Esophagus (tissue), 2 donors: Measurements from ENCODE around the gene GSX1. TPM values are rescaled to one million over a fixed set of nuclear protein-coding genes. Genes with fewer than 3 reads are reported as not detected.
"Not testable (repeated sequence)": the region's sequence is repeated elsewhere in the genome, so short reads cannot be mapped to it uniquely, and the experiment has no call there.

Experiments
- H3K27ac ChIP-seq, 2 donors: one replicate each; pipeline ENCODE4 v1.5.1; 2013; ENCODE audit warnings: low read depth in 2 of 2, mild to moderate bottlenecking in 2 of 2, inconsistent platforms in 1 of 2, low read length in 1 of 2, moderate library complexity in 1 of 2
- H3K27me3 ChIP-seq, 2 donors: one replicate each; pipeline ENCODE4 v1.6.1; 2013; ENCODE audit warnings: low read length in 2 of 2, control low read depth in 1 of 2, mild to moderate bottlenecking in 1 of 2; ENCODE audit not compliant: insufficient read depth in 2 of 2, control insufficient read depth in 1 of 2
- H3K36me3 ChIP-seq, 2 donors: one replicate each; pipeline ENCODE4 v1.6.1; 2013; ENCODE audit warnings: low read length in 1 of 2; ENCODE audit not compliant: control insufficient read depth in 2 of 2, insufficient read depth in 2 of 2
- H3K4me1 ChIP-seq, 2 donors: one replicate each; pipeline ENCODE4 v1.6.1; 2013; ENCODE audit warnings: low read length in 1 of 2; ENCODE audit not compliant: control insufficient read depth in 2 of 2, insufficient read depth in 2 of 2
- H3K4me3 ChIP-seq, 2 donors: one replicate each; pipeline ENCODE4 v1.5.1; 2013; ENCODE audit warnings: low read length in 2 of 2, mild to moderate bottlenecking in 2 of 2, low read depth in 1 of 2, moderate library complexity in 1 of 2
- H3K9me3 ChIP-seq, 2 donors: one replicate each; pipeline ENCODE4 v1.6.1; 2013; ENCODE audit warnings: mild to moderate bottlenecking in 2 of 2, low read depth in 1 of 2, low read length in 1 of 2, moderate library complexity in 1 of 2; ENCODE audit not compliant: control insufficient read depth in 2 of 2, insufficient read depth in 1 of 2
- WGBS, 2 donors: extraction: QIAGEN DNeasy Blood & Tissue Kit; methylation state at CpG; one replicate each; pipeline ENCODE4 v1.1.7; 2013; 5-methylcytosine and 5-hydroxymethylcytosine counted together
- polyA plus RNA-seq, 2 donors: library from polyadenylated mRNA; stranded (reverse); fragments of 200-250 nt; gene quantifications; one replicate each; pipeline ENCODE4 v1.2.3, GENCODE V29; 2013
- donor health status: healthy with polysubstance abuse.
- donor health status: Bipolar disorder and iron deficiency.

Gene GSX1
- not detected for polyA plus RNA-seq

DNA sequence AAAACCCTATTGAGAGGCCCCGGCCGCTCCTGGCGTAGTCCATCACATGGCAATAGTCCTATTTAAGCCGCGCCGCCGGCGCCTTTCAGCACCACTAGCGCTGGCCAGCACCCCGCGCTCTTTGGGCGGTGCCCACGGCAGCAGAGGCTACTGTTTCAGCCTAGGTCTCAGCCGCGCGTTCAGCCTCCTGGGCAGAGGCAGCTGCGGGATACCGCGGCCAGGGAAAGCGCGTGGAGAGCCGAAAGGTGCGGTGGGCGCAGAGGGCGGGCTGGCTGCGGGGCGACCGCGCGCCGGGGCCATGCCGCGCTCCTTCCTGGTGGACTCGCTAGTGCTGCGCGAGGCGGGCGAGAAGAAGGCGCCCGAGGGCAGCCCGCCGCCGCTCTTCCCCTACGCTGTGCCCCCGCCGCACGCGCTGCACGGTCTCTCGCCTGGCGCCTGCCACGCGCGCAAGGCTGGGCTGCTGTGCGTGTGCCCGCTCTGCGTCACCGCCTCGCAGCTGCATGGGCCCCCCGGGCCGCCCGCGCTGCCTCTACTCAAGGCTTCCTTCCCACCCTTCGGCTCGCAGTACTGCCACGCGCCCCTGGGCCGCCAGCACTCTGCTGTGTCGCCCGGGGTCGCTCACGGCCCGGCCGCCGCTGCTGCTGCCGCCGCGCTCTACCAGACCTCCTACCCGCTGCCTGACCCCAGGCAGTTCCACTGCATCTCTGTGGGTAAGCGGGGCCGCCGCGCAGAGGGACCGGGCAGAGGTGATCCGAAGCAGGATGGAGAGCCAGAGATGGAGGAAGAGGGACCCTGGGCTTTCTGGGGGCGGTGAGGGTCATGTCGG is at the start of gene GSX1:
Gene GSX1 (plus strand): TSS at position 91 of the 826 bp plus-strand sequence. CDS start 208 bp downstream, at position 299.
- Histone ChIP-seq H3K4me3 (peak within 1 kb of the TSS in 1 of 2 donors; percentile 43), H3K27me3 (peaks cover 33 to 50% of the 10 kb centered on the region in 2 donors), H3K36me3 (no peaks in the 10 kb centered on the region), H3K4me1 (peaks cover 17 to 18% of the 10 kb centered on the region in 2 donors), H3K27ac (no peak within 1 kb of the TSS), H3K9me3 (peaks cover 0 to 4% of the 10 kb centered on the region in 2 donors)
- WGBS, 2 donors = 4% methylated on average over 64 to 87 of the region's 87 CpGs

DNA sequence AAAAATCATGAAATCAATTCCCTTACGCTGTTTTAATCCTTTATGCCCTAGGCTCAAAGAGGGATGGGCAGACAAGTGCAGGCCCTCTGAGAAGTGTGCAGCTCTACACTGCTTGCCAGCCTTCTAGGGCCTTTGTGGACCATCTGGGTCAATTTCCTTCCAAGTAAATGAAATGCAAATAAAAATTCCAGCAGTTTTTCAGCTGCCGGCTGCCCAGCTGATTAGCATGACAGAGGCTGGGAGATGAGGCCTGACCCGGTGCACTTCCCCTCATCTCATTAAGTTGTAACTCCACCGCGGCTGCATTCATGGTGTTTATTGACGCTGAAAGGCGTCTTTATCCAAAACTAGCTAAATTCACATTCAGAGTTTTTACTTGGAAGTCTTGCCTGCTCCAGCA is 47.5 kb upstream of the GSX1 start:
- Histone ChIP-seq H3K4me3 (no peak overlapping the region), H3K27ac (no peak overlapping the region), H3K4me1 (no peaks in the 10 kb centered on the region), H3K27me3 (peaks cover 0 to 4% of the 10 kb centered on the region in 2 donors), H3K9me3 (peaks cover 0 to 1% of the 10 kb centered on the region in 2 donors), H3K36me3 (no peaks in the 10 kb centered on the region)
- WGBS, 2 donors = 52 to 53% methylated on average over 7 of the region's 7 CpGs

DNA sequence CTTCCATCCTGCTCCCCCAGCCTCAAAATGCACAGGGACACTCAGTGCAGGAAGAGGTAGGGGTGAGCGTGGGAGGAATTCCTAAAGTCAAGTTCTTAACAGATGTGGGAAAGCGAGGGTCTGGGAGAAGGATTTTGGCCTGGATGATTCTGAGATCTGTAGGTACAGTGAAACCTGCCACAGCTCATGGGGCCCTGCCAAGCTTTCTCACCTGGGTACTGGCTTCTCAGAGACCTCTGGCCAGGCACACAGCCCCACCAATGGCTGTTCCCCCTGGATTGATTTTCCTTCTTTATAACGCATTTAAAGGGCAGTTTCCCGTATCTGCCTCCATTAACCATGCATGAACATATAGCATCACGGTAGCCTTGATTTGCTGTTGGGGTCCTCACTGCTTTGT is 47.0 kb upstream of the GSX1 start:
- Histone ChIP-seq H3K36me3 (no peaks in the 10 kb centered on the region), H3K27ac (no peak overlapping the region), H3K9me3 (peaks cover 0 to 1% of the 10 kb centered on the region in 2 donors), H3K4me1 (no peaks in the 10 kb centered on the region), H3K4me3 (no peak overlapping the region), H3K27me3 (peaks cover 0 to 4% of the 10 kb centered on the region in 2 donors)
- 87% methylated on average over 5 of the region's 5 CpGs for WGBS, 2 donors

DNA sequence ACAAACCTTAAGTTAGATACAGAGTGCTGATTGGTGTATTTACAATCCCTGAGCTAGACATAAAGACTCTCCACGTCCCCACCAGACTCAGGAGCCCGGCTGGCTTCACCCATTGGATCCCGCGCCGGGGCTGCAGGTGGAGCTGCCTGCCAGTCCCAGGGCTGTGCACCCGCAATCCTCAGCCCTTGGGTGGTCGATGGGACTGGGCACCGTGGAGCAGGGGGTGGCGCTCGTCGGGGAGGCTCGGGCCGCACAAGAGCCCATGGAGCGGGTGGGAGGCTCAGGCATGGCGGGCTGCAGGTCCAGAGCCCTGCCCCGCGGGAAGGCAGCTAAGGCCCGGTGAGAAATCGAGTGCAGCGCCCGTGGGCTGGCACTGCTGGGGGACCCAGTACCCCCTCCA is 44.1 kb upstream of the GSX1 start:
- H3K4me1 ChIP-seq, H3K36me3 ChIP-seq, H3K27ac ChIP-seq, H3K27me3 ChIP-seq, H3K9me3 ChIP-seq, H3K4me3 ChIP-seq: not testable (repeated sequence)
- WGBS, 2 donors = 93% methylated on average over 21 of the region's 21 CpGs

DNA sequence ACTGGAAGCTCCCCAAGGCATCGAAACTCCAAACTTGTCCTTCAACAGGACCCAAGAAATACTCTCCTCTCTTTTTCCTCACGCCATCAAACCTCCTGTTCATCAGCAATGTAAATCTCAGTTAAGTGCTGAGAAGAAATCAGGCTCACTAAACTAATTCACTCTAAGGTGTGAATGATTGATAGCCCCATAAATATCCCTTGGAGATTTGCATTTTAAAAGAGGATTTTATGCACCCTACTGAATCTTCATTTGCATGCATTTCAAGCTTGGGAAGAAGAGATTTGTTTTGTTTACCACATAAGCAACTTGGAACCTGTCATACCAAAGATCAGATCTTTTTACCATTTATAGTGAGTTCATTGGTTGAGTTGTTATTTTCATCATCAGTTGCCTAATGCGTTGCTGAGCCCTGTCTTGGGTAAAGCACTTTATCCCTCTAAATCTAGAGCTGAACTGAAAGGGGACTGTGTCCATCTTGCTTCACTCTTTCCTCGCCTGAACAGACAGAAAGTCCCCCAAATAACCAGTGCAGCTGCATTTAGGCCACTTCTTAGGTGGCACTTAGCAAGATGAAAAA is 40.2 kb upstream of the GSX1 start:
- Histone ChIP-seq H3K9me3 (peaks cover 0 to 3% of the 10 kb centered on the region in 2 donors), H3K36me3 (no peaks in the 10 kb centered on the region), H3K4me1 (no peaks in the 10 kb centered on the region), H3K27ac (no peak overlapping the region), H3K27me3 (no peaks in the 10 kb centered on the region), H3K4me3 (no peak overlapping the region)
- 57 to 60% methylated on average over 4 of the region's 4 CpGs for WGBS, 2 donors

DNA sequence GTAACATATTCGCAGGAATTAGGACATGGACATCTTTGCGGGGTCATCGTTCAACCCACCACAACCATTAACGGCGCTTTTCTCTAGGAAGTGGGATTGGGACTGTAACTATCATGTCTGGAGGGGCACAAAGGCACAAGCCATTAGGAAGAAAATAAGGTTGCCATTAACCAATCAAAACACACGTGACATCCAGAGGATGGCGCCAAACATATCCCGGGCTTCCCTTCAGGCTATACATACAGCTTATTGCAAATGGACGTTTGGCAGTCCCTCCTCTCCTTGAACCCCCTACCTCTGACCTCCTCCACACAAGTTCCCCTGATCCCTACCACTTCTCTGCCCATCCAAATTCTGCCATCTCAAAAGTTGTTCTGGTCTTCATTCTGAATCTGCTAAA is 26.6 kb upstream of the GSX1 start:
- WGBS, 2 donors = 75 to 83% methylated on average over 9 of the region's 9 CpGs
- no peak overlapping the region for H3K4me3 ChIP-seq
- H3K36me3 ChIP-seq = no peaks in the 10 kb centered on the region
- H3K4me1 ChIP-seq = no peaks in the 10 kb centered on the region
- H3K27me3 ChIP-seq = no peaks in the 10 kb centered on the region
- H3K9me3 ChIP-seq = no peaks in the 10 kb centered on the region
- no peak overlapping the region for H3K27ac ChIP-seq

DNA sequence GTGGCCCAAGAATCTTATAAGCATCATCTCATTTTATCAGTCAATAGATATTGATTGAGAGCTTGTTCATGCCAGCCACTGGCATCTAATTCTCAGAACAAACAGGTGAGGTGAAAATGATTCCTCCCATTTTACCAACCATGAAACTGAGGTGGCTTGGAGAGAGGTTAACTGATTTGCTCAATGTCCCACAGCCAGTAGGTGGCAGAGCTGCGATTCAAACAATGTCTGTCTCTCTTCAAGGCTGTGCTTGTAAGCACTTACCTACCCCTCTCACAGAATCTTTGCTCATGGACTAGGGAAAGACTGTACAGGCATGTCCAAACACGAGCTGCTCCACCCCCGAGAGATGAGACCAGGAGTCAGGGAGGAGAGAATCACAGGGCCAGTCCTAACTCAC is 21.5 kb upstream of the GSX1 start:
- 22 to 35% methylated on average over 3 of the region's 3 CpGs for WGBS, 2 donors

DNA sequence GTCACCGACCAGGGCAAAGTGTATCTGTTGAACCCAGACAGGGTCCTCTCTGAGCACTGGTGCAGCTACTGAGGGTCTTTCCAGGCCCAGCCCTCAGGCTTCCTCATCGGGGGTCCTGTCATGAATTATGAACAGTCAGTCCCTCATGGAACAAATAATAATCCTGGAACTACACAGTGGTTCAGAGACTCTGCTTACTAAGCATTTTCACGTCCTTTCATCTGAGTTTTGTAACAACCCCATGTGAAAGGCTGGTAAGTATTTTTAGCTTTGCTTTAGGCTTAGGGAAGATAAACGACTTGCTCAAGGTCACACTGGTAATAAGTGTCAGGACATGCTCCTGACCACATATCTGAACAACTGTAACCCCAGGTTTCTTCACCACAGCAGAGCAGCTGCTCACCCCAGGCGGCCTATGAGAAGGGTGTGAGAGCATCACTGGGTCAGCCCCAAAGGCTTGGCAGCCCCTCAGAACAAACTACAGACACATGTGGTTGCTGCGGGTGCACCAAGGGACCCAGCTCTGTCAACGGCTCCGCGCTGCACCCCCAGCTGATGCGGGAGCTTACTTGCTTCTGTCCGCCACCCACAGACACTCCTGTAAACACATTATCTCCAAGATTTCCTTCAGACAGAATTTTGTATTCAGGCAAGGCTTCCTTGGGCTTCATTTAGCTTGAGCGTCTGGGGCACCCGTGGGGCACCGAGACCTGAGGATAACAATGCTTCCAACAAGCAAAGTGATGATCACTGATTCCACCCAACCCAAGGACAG is 19.4 kb upstream of the GSX1 start:
- Histone ChIP-seq H3K36me3 (no peaks in the 10 kb centered on the region), H3K27ac (no peak overlapping the region), H3K9me3 (peaks cover 0 to 1% of the 10 kb centered on the region in 2 donors), H3K4me1 (no peaks in the 10 kb centered on the region), H3K4me3 (no peak overlapping the region), H3K27me3 (no peaks in the 10 kb centered on the region)
- whole genome bisulfite sequencing, 2 donors = 72 to 74% methylated on average over 14 of the region's 14 CpGs

More for the DNA sequence above, 21.5 kb upstream of the GSX1 start:
- H3K27me3 ChIP-seq = no peaks in the 10 kb centered on the region
- H3K4me1 ChIP-seq = no peaks in the 10 kb centered on the region
- no peak overlapping the region for H3K27ac ChIP-seq
- H3K4me3 ChIP-seq = no peak overlapping the region
- no peaks in the 10 kb centered on the region for H3K9me3 ChIP-seq
- no peaks in the 10 kb centered on the region for H3K36me3 ChIP-seq

DNA sequence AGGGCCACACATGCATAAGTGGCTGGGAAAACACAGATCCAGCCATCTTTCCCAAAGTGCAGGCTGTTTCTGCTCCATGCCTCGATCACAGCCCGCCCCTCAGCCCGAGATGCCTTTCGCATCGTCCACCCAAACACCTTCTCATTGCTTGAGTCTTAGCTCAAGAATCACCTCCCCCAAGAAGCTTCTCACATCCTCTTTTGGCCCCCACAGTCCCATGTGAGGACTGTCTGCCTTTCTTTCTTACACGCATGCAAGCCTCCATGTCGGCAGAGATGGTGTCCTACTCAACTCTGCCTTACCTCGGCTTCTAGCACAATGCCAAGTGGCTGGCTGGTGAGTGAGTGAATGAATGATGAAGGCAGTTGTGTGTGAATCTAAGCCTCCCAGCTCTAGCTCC is 18.1 kb upstream of the GSX1 start:
- Histone ChIP-seq H3K9me3 (peaks cover 0 to 1% of the 10 kb centered on the region in 2 donors), H3K27me3 (no peaks in the 10 kb centered on the region)
- 81 to 85% methylated on average over 8 of the region's 8 CpGs for WGBS, 2 donors

More for the DNA sequence above, 18.1 kb upstream of the GSX1 start:
- H3K4me3 ChIP-seq = no peak overlapping the region
- no peaks in the 10 kb centered on the region for H3K36me3 ChIP-seq
- H3K4me1 ChIP-seq = no peaks in the 10 kb centered on the region
- H3K27ac ChIP-seq = no peak overlapping the region
